ENCODE results near the gene LCMT1.
"Not testable (repeated sequence)": the region's sequence is repeated elsewhere in the genome, so short reads cannot be mapped to it uniquely, and the experiment has no call there.

The LCMT1 gene

DNA sequence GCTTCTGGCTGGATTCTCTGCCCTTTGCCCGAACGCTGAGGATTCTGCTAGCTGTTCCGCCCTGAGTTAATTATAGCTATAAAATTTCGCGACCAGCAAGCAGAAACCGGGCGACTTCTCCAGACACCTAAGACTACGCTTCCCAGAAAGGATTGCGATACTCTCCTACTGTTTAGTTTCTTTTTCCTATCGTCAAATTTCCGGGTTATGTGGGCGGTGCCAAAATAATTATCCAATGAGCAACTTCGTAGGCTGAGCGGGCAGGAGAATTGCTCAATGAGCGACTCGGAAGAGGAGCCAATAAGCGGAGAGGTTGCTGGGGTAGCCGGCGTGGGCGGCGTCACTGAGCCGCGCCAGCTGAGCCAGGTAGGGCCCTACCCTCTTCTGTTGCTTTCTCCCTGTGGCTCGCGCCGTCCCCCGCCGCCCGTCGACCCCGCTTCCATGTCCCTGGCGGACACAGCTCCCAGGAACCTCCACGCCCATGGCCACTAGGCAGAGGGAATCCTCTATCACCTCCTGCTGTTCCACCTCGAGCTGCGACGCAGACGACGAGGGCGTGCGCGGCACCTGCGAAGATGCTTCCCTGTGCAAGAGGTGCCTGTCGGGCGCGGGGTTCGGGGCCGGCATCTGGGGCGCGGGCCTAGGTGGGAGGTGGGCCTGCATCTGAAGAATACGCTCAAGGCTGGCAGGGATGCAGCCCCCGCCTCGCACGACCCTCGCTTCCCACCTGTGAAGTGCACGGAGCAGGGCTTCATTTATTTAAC, at the start of gene LCMT1:
Gene LCMT1, plus strand, starts transcription at position 340 of the 764 bp plus-strand sequence. Its CDS starts 142 bp downstream, at position 482.
- H3K27ac ChIP-seq (ENCODE audit: low read length) = peak within 1 kb of the TSS; percentile 49
- peaks cover 30% of the 10 kb centered on the region for H3K4me1 ChIP-seq (ENCODE audit: control insufficient read depth, insufficient read depth, low read length)
- H3K9ac ChIP-seq (ENCODE audit: low read length in 2 of 2) = peak within 1 kb of the TSS; percentile 86 to 94
- peaks cover 0 to 7% of the 10 kb centered on the region in 2 donors for H3K36me3 ChIP-seq (ENCODE audit: control insufficient read depth in 2 of 2, insufficient read depth in 2 of 2, low read length in 2 of 2)
- no peaks in the 10 kb centered on the region for H3K9me3 ChIP-seq (ENCODE audit: control insufficient read depth in 2 of 2, low read length in 2 of 2)
- H3K4me3 ChIP-seq (ENCODE audit: low read length in 2 of 2) = peak within 1 kb of the TSS; percentile 48 to 97
- no peaks in the 10 kb centered on the region for H3K27me3 ChIP-seq (ENCODE audit: control insufficient read depth in 1 of 2, insufficient read depth in 2 of 2, low read length in 2 of 2)

DNA sequence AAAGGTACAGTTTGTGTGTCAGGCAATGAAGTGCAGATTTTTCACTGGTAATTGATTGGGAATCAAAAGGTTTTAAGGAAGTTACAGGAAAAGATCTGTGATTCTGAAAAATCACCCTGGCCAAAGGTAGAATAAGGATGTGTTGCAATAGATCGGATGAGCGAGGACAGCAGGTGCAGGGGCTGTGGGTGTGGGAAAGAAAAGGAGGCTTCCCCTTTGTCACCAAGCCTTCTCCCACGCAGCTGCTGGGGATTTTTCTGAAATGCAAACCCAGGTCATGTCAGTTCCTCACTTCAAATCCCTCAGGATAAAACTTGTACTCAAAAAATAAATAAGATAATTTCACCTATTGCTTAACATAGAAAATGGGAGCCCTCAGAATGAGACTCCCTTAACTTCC, 48.4 kb upstream of the LCMT1 start:
- no peak overlapping the region for H3K27ac ChIP-seq (ENCODE audit: low read length)
- no peaks in the 10 kb centered on the region for H3K27me3 ChIP-seq (ENCODE audit: control insufficient read depth in 1 of 2, insufficient read depth in 2 of 2, low read length in 2 of 2)
- no peak overlapping the region for H3K9ac ChIP-seq (ENCODE audit: low read length in 2 of 2)
- H3K9me3 ChIP-seq (ENCODE audit: control insufficient read depth in 2 of 2, low read length in 2 of 2) = no peaks in the 10 kb centered on the region
- peaks cover 0 to 2% of the 10 kb centered on the region in 2 donors for H3K36me3 ChIP-seq (ENCODE audit: control insufficient read depth in 2 of 2, insufficient read depth in 2 of 2, low read length in 2 of 2)
- no peak overlapping the region for H3K4me3 ChIP-seq (ENCODE audit: low read length in 2 of 2)
- peaks cover 14% of the 10 kb centered on the region for H3K4me1 ChIP-seq (ENCODE audit: control insufficient read depth, insufficient read depth, low read length)

DNA sequence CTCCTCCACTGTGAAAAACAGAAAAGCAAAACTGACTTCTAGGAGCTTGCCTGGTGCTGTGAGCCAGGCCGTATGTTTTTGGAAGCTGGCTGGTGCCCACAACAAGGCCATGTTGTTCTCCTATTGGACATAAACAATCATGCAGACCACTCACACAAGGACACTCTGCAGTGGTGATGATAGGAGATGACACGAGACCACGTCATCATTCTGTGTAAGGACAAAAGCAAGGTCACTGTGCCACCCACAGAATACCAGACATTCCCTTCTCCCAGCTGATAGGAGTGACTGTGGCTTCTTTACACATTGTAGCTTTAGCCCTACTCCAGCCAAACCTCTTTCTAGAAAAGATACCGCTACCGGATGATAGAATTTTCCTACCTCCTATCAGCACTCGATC, 47.7 kb upstream of the LCMT1 start:
- Histone ChIP-seq H3K9ac (ENCODE audit: low read length in 2 of 2) (no peak overlapping the region), H3K27me3 (ENCODE audit: control insufficient read depth in 1 of 2, insufficient read depth in 2 of 2, low read length in 2 of 2) (no peaks in the 10 kb centered on the region), H3K27ac (ENCODE audit: low read length) (no peak overlapping the region), H3K36me3 (ENCODE audit: control insufficient read depth in 2 of 2, insufficient read depth in 2 of 2, low read length in 2 of 2) (peaks cover 0 to 2% of the 10 kb centered on the region in 2 donors), H3K9me3 (ENCODE audit: control insufficient read depth in 2 of 2, low read length in 2 of 2) (no peaks in the 10 kb centered on the region), H3K4me3 (ENCODE audit: low read length in 2 of 2) (no peak overlapping the region), H3K4me1 (ENCODE audit: control insufficient read depth, insufficient read depth, low read length) (peaks cover 17% of the 10 kb centered on the region)

DNA sequence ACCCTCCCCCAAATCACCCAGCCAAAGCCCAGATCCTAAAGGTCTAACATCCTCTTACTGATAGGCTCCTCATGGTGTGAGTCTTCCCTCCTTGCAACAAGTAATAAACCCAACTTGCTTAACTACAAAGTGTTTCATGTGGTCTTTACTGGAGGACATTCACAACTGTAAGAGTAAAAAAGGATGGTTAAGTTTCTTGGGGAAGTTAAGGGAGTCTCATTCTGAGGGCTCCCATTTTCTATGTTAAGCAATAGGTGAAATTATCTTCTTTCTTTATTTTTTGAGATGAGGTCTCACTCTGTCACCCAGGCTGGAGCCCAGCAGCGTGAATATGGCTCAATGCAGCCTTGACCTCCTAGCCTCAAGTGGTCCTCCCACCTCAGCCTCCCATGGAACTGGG, 47.3 kb upstream of the LCMT1 start:
- H3K36me3 ChIP-seq (ENCODE audit: control insufficient read depth in 2 of 2, insufficient read depth in 2 of 2, low read length in 2 of 2); H3K27ac ChIP-seq (ENCODE audit: low read length); H3K9ac ChIP-seq (ENCODE audit: low read length in 2 of 2); H3K27me3 ChIP-seq (ENCODE audit: control insufficient read depth in 1 of 2, insufficient read depth in 2 of 2, low read length in 2 of 2); H3K9me3 ChIP-seq (ENCODE audit: control insufficient read depth in 2 of 2, low read length in 2 of 2); H3K4me3 ChIP-seq (ENCODE audit: low read length in 2 of 2): not testable (repeated sequence)
- peaks cover 17% of the 10 kb centered on the region for H3K4me1 ChIP-seq (ENCODE audit: control insufficient read depth, insufficient read depth, low read length)

DNA sequence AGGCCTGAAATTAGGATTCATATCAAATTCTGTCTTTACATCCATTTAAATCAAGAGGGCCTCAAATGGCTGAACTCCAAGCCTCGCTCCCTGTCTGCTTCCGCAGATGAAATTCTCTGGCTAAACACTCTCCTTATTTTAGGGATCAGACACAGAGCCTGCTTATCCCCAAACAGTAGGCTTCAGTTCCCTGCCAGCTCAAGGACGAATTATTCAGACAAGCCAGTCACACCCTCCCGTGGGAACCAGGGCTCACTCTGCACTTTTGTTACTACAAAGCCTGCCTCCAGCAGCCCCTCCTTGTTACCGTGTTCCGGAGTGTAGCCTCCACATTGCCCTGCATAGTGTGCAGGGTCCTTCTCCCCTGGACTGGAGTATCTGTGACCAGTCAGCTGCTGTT, 46.6 kb upstream of the LCMT1 start:
- Histone ChIP-seq H3K36me3 (ENCODE audit: control insufficient read depth in 2 of 2, insufficient read depth in 2 of 2, low read length in 2 of 2) (peaks cover 0 to 2% of the 10 kb centered on the region in 2 donors), H3K4me3 (ENCODE audit: low read length in 2 of 2) (no peak overlapping the region), H3K9ac (ENCODE audit: low read length in 2 of 2) (no peak overlapping the region), H3K27ac (ENCODE audit: low read length) (no peak overlapping the region), H3K27me3 (ENCODE audit: control insufficient read depth in 1 of 2, insufficient read depth in 2 of 2, low read length in 2 of 2) (no peaks in the 10 kb centered on the region), H3K4me1 (ENCODE audit: control insufficient read depth, insufficient read depth, low read length) (peaks cover 17% of the 10 kb centered on the region), H3K9me3 (ENCODE audit: control insufficient read depth in 2 of 2, low read length in 2 of 2) (no peaks in the 10 kb centered on the region)

DNA sequence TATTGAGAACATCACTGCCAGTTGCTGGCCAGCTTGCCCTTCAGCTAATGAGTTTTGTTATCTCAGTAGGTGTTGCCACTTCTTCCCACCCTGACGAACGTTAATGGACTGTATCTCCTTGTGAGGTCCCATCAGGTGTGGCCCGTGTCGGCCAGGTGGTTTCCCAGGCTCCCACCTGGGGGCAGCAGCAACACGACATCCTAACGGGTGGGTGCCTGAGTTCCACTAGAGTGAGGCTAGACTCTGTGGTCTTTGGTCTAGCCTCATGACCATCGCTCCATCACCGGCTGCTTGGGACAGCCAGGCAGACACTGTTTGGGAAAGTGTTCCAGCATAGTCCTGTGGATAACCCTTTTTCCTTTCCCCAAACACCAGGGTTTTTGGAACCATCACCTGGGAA, 45.6 kb upstream of the LCMT1 start:
- Histone ChIP-seq H3K9ac (ENCODE audit: low read length in 2 of 2) (peak overlapping the region in 1 of 2 donors; percentile 95), H3K4me3 (ENCODE audit: low read length in 2 of 2) (peak overlapping the region; percentile 68 to 95), H3K27ac (ENCODE audit: low read length) (peak overlapping the region; percentile 82)

DNA sequence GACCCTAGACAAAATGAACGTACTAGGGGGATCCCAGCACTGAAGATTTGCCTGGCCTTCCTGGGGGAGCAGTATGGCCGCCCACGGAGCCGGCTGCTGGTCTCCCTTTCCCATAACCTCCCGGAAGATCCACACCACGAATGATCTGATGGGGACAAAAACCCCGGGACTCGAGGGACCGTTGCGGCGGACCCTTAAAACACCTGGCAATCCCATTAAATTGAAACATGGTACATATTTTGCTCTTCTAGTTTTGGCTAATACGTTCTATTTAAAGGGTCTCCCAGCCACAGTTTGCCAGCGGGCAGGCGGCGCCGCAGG, 45.2 kb upstream of the LCMT1 start:
- Histone ChIP-seq H3K4me3 (ENCODE audit: low read length in 2 of 2) (peak overlapping the region; percentile 68 to 95), H3K36me3 (ENCODE audit: control insufficient read depth in 2 of 2, insufficient read depth in 2 of 2, low read length in 2 of 2) (peaks cover 0 to 2% of the 10 kb centered on the region in 2 donors), H3K9ac (ENCODE audit: low read length in 2 of 2) (peak overlapping the region; percentile 90 to 95), H3K27me3 (ENCODE audit: control insufficient read depth in 1 of 2, insufficient read depth in 2 of 2, low read length in 2 of 2) (no peaks in the 10 kb centered on the region), H3K4me1 (ENCODE audit: control insufficient read depth, insufficient read depth, low read length) (peaks cover 17% of the 10 kb centered on the region), H3K27ac (ENCODE audit: low read length) (peak overlapping the region; percentile 82), H3K9me3 (ENCODE audit: control insufficient read depth in 2 of 2, low read length in 2 of 2) (no peaks in the 10 kb centered on the region)

More for the DNA sequence above, 45.6 kb upstream of the LCMT1 start:
- Histone ChIP-seq H3K36me3 (ENCODE audit: control insufficient read depth in 2 of 2, insufficient read depth in 2 of 2, low read length in 2 of 2) (peaks cover 0 to 2% of the 10 kb centered on the region in 2 donors), H3K4me1 (ENCODE audit: control insufficient read depth, insufficient read depth, low read length) (peaks cover 17% of the 10 kb centered on the region), H3K9me3 (ENCODE audit: control insufficient read depth in 2 of 2, low read length in 2 of 2) (no peaks in the 10 kb centered on the region), H3K27me3 (ENCODE audit: control insufficient read depth in 1 of 2, insufficient read depth in 2 of 2, low read length in 2 of 2) (no peaks in the 10 kb centered on the region)

DNA sequence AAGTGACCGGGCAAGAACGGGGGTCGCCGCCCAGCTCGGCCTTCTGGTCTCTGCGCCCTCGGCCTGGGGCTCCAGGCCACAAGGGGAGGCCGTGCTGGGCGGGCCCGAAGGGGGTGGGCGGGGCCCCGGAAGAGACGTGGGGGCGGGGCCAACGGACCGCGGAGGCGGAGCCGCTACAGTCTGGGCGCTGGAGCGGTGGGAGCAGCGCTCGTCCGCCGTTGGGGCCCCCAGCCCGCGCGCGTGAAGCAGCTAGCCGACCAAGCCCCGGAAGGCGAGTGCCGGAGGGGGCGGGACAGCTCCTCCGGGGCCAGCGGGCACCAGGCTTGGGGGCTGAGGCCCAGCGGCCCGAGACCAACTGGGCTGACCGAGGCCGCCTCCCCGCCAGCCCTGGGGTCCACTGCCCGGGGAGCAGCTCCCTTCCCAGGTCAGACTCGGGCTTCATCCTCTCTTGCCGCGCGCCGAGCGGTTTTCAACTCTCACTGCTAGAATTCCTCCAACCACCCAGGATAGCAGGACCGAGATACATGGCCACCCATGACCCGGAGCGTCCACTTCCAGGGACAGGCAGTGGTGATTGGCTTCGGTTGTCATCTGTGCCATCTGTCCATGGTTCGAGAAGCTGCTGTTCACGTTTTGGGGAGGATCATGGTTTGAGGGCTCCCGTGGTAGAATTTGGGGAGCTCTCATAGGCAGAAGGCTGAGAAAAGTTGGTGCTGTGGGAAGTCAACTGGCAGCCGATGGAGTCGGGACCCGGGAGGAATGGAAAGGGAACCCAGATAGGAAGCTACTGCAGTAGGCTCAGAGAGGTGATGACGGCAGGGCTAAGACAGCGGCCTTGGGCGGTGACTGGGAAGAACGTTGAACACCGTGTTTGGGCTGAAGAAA, 44.6 kb upstream of the LCMT1 start:
- Histone ChIP-seq H3K4me1 (ENCODE audit: control insufficient read depth, insufficient read depth, low read length) (peaks cover 17% of the 10 kb centered on the region), H3K36me3 (ENCODE audit: control insufficient read depth in 2 of 2, insufficient read depth in 2 of 2, low read length in 2 of 2) (peaks cover 0 to 2% of the 10 kb centered on the region in 2 donors), H3K27me3 (ENCODE audit: control insufficient read depth in 1 of 2, insufficient read depth in 2 of 2, low read length in 2 of 2) (no peaks in the 10 kb centered on the region), H3K4me3 (ENCODE audit: low read length in 2 of 2) (peak overlapping the region; percentile 95 to 99), H3K9ac (ENCODE audit: low read length in 2 of 2) (peak overlapping the region; percentile 95 to 97), H3K9me3 (ENCODE audit: control insufficient read depth in 2 of 2, low read length in 2 of 2) (no peaks in the 10 kb centered on the region), H3K27ac (ENCODE audit: low read length) (peak overlapping the region; percentile 82)

DNA sequence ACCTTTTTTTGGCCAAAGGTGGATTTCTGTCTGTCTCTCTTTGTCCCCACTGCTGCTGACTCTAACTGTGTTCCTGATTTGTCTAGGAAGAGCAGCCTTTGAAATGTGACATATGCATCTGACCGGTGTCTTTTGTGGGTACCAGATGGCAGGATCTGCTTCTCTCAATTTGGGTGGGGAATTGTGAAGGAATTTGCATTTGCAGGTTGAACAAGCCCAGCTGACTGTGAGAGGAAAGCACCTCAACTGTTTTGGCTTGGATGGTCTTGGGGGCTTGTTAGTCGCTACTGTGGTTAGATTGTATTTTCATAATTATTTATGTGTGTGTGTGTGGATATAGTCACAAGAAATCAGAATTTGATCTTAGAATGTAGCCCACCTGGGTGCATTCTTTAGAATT, 37.7 kb upstream of the LCMT1 start:
- H3K4me3 ChIP-seq (ENCODE audit: low read length in 2 of 2) = no peak overlapping the region
- no peaks in the 10 kb centered on the region for H3K4me1 ChIP-seq (ENCODE audit: control insufficient read depth, insufficient read depth, low read length)
- no peak overlapping the region for H3K9ac ChIP-seq (ENCODE audit: low read length in 2 of 2)
- H3K27me3 ChIP-seq (ENCODE audit: control insufficient read depth in 1 of 2, insufficient read depth in 2 of 2, low read length in 2 of 2) = no peaks in the 10 kb centered on the region
- H3K9me3 ChIP-seq (ENCODE audit: control insufficient read depth in 2 of 2, low read length in 2 of 2) = no peaks in the 10 kb centered on the region
- H3K36me3 ChIP-seq (ENCODE audit: control insufficient read depth in 2 of 2, insufficient read depth in 2 of 2, low read length in 2 of 2) = no peaks in the 10 kb centered on the region
- no peak overlapping the region for H3K27ac ChIP-seq (ENCODE audit: low read length)

DNA sequence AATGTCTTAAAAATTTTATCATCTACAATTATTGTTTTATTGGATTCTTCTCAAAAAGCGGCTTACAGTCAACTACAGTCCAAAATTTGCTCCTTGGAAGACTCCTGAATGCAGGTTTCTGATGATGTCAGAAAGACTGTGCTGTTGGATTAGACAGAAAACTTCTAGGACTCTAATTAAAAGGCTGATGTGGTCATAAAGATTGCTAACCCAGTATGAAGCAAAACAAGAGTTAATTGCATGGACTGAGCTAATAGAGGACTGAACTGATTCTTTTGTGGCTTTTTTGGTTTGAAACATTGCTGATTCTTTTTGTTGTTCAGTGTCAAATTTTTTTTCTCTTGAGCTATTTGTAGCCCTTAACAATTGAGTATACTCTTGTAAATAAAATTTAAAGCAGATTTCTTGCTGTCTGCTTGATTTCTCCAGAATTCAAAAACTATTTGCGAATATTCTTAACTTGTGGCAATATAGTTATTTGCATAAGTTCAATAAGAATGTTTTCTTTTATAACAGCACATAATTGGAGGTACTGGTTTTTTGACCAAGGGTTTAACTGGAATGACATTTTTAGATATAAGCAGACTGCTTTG, 33.1 kb upstream of the LCMT1 start:
- H3K9me3 ChIP-seq (ENCODE audit: control insufficient read depth in 2 of 2, low read length in 2 of 2) = no peaks in the 10 kb centered on the region

More for the DNA sequence above, 33.1 kb upstream of the LCMT1 start:
- H3K27ac ChIP-seq (ENCODE audit: low read length) = no peak overlapping the region
- H3K9ac ChIP-seq (ENCODE audit: low read length in 2 of 2) = no peak overlapping the region
- H3K4me3 ChIP-seq (ENCODE audit: low read length in 2 of 2) = no peak overlapping the region
- H3K27me3 ChIP-seq (ENCODE audit: control insufficient read depth in 1 of 2, insufficient read depth in 2 of 2, low read length in 2 of 2) = no peaks in the 10 kb centered on the region
- H3K4me1 ChIP-seq (ENCODE audit: control insufficient read depth, insufficient read depth, low read length) = no peaks in the 10 kb centered on the region
- H3K36me3 ChIP-seq (ENCODE audit: control insufficient read depth in 2 of 2, insufficient read depth in 2 of 2, low read length in 2 of 2) = no peaks in the 10 kb centered on the region

Measured in stomach smooth muscle (tissue), 2 donors.